Skeletal muscle tissue (tissue), 4 donors: Measurements from ENCODE around the gene FKBP3. TPM values are rescaled to one million over a fixed set of nuclear protein-coding genes. Genes with fewer than 3 reads are reported as not detected.
"Not testable (repeated sequence)": the region's sequence is repeated elsewhere in the genome, so short reads cannot be mapped to it uniquely, and the experiment has no call there.

ENCODE experiments used
- H3K27ac ChIP-seq: one replicate; pipeline ENCODE4 v1.7.0; 2013; ENCODE audit warnings: mild to moderate bottlenecking, low read depth, low read length, inconsistent platforms
- H3K27me3 ChIP-seq, 3 donors: one replicate each; pipeline ENCODE4 v1.7.0; 2013; ENCODE audit warnings: low read length in 3 of 3; ENCODE audit not compliant: control insufficient read depth in 3 of 3, insufficient read depth in 3 of 3
- H3K36me3 ChIP-seq, 3 donors: one replicate each; pipeline ENCODE4 v1.7.0; 2013; ENCODE audit warnings: low read length in 3 of 3; ENCODE audit not compliant: control insufficient read depth in 3 of 3, insufficient read depth in 3 of 3
- H3K4me1 ChIP-seq, 3 donors: one replicate each; pipeline ENCODE4 v1.7.0; 2013; ENCODE audit warnings: low read length in 3 of 3, mild to moderate bottlenecking in 3 of 3; ENCODE audit not compliant: control insufficient read depth in 3 of 3, insufficient read depth in 3 of 3
- H3K4me3 ChIP-seq, 3 donors: one replicate each; pipeline ENCODE4 v1.7.0; 2013; ENCODE audit warnings: low read length in 3 of 3
- H3K9ac ChIP-seq, 3 donors: one replicate each; pipeline ENCODE4 v1.7.0; 2013; ENCODE audit warnings: low read length in 3 of 3, mild to moderate bottlenecking in 3 of 3, moderate library complexity in 2 of 3, low read depth in 1 of 3
- H3K9me3 ChIP-seq, 3 donors: one replicate each; pipeline ENCODE4 v1.7.0; 2013; ENCODE audit warnings: low read length in 3 of 3; ENCODE audit not compliant: control insufficient read depth in 3 of 3
- total RNA-seq: library from RNA; depleted of rRNA; stranded (reverse); fragments of >200 nt; gene quantifications from one replicate; pipeline ENCODE4 v1.2.3, GENCODE V29; 2014
- donor health status: Osteomylitis.

The FKBP3 gene
- total RNA-seq, 1 donor from 2014 or later = 67.8 TPM

DNA sequence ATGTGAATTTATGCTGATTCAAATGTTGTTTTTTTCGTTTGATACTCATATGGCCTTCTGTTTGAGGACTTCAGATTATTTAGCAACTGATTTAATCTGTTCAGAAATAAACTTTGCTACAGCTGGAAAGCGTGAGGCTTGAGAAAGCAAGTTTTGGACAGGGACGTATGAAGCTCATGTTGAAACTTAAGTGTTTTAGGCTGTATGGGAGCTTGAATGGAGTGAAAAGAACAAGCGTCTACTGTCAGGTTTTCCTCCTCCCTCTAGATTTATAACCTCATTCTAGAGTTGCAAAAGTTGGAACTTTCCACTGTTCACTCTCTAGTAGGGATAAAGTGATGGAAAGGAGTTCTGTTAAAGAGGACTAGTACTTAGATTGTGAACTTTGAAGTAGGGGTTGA, 49.3 kb downstream of the FKBP3 start:
- Histone ChIP-seq H3K36me3 (no peaks in the 10 kb centered on the region), H3K27ac (peak overlapping the region; percentile 88), H3K9me3 (no peaks in the 10 kb centered on the region), H3K9ac (peak overlapping the region; percentile 84 to 87 (median 86)), H3K4me1 (peaks cover 13 to 36% (median 32%) of the 10 kb centered on the region in 3 donors), H3K27me3 (no peaks in the 10 kb centered on the region), H3K4me3 (peak overlapping the region; percentile 74 to 95 (median 91))

DNA sequence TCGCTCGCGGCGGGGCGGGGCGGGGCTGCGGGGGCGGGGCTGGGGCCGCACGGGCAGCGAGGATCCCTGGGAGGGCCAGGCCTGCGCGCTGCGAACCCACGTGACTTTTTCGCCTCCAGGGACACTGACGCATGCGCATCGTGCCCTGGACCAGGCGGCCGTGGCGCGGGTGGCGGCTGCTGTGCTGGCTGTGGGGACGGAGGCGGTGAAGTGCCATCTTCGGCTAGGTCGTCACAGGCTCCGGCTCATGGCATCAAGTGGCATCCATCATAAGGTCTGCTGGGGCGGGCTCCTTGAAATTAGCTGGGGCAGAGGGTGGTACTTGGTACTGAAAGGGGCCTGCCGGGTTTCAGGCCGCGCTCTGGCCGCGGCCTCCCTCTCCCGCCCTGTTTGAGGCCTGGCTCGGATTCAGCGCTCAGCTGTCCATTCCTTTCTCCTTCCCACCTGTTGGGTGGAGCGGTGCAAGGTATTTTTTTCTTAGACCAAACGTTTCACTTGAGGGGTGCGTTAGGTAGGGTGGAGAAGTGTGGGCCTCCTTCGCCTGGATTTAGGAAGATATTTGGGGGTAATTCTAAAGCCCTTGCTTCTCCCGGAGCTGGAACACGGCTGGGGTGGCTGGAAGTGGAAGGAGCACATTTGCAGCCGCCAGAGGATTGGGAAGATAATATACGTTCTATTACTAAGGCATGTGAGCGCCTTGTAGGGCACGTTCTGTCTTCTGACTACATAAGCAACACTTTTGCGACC, 50.1 kb downstream of the FKBP3 start, which contains the start of gene PRPF39:
Gene PRPF39 (plus strand): TSS at position 141 of the 747 bp plus-strand sequence. CDS start 11,124 bp downstream, outside the sequence.
- H3K9ac ChIP-seq = peak within 1 kb of the TSS; percentile 84 to 92 (median 87)
- H3K36me3 ChIP-seq = no peaks in the 10 kb centered on the region
- peak within 1 kb of the TSS; percentile 77 to 95 (median 91) for H3K4me3 ChIP-seq
- peaks cover 13 to 30% (median 28%) of the 10 kb centered on the region in 3 donors for H3K4me1 ChIP-seq
- peak within 1 kb of the TSS; percentile 88 for H3K27ac ChIP-seq
- no peaks in the 10 kb centered on the region for H3K9me3 ChIP-seq
- no peaks in the 10 kb centered on the region for H3K27me3 ChIP-seq

DNA sequence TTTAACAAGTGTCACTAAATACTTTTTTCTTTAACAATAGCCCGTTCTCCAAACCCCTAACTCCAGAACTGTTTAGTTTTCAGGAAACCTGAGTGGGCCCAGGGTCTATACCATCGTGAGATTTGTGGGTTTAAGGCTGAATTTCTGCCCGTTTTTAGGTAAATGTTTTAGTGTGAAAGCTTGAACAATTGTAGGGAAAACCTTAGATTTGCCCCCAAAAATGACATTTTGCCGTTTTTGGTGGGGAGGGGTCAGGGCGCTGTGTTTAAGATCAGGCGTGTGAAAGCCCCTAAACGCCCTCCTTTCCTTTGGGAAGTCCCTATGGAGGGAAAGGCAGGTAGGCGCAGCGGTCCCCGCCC, 50.7 kb downstream of the FKBP3 start:
- no peaks in the 10 kb centered on the region for H3K9me3 ChIP-seq
- peak overlapping the region; percentile 77 to 91 (median 82) for H3K4me3 ChIP-seq
- no peaks in the 10 kb centered on the region for H3K27me3 ChIP-seq
- peak overlapping the region; percentile 84 to 92 (median 85) for H3K9ac ChIP-seq
- peak overlapping the region; percentile 88 for H3K27ac ChIP-seq
- H3K4me1 ChIP-seq = peaks cover 13 to 28% (median 26%) of the 10 kb centered on the region in 3 donors
- no peaks in the 10 kb centered on the region for H3K36me3 ChIP-seq

DNA sequence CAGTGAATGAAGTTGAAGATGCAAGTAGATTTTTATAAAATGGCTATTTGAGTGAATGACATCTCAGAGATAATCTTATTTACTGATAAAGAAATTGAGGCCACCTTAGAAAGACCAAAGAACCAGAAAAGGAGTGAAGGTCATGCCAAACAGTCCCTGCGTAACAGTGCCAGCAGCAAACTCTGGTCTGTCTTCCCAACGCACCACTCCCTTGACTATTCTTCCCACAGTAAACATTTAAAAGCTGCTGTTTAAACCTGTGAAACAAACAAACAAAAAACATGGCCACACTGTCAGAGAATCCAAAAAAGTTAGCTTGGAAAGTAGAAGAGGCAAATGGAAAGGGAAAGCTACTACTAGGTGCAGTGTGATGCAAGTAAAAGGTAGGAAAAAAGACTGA, 51.9 kb downstream of the FKBP3 start:
- no peaks in the 10 kb centered on the region for H3K27me3 ChIP-seq
- H3K27ac ChIP-seq = no peak overlapping the region
- H3K4me1 ChIP-seq = peaks cover 13 to 28% (median 19%) of the 10 kb centered on the region in 3 donors

DNA sequence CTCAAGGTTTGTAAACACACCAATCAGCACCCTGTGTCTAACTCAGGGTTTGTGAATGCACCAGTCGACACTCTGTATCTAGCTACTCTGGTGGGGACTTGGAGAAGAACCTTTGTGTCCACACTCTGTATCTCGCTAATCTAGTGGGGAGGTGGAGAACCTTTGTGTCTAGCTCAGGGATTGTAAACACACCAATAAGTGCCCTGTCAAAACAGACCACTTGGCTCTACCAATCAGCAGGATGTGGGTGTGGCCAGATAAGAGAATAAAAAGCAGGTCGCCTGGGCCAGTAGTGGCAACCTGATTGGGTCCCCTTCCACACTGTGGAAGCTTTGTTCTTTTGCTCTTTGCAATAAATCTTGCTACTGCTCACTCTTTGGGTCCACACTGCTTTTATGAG, 53.2 kb downstream of the FKBP3 start:
- H3K9ac ChIP-seq, H3K27me3 ChIP-seq, H3K4me3 ChIP-seq, H3K27ac ChIP-seq, H3K36me3 ChIP-seq, H3K9me3 ChIP-seq: not testable (repeated sequence)
- H3K4me1 ChIP-seq = peaks cover 11 to 22% (median 17%) of the 10 kb centered on the region in 3 donors

More for the DNA sequence above, 51.9 kb downstream of the FKBP3 start:
- Histone ChIP-seq H3K9me3 (no peaks in the 10 kb centered on the region), H3K36me3 (no peaks in the 10 kb centered on the region), H3K9ac (no peak overlapping the region), H3K4me3 (no peak overlapping the region)

DNA sequence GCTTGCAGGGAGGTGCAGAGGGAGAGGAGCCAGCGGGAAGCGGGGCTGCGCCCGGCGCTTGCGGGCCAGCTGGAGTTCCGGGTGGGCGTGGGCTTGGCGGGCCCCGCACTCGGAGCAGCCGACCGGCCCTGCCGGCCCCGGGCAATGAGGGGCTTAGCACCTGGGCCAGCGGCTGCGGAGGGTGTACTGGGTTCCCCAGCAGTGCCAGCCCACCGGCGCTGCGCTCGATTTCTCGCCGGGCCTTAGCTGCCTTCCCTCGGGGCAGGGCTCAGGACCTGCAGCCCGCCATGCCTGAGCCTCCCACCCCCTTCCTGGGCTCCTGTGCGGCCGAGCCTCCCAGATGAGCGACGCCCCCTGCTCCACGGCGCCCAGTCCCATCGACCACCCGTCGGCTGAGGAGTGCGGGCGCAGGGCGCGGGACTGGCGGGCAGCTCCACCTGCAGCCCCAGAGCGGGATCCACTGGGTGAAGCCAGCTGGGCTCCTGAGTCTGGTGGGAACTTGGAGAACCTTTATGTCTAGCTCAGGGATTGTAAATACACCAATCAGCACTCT, 53.8 kb downstream of the FKBP3 start:
- not testable (repeated sequence) for H3K9ac ChIP-seq

DNA sequence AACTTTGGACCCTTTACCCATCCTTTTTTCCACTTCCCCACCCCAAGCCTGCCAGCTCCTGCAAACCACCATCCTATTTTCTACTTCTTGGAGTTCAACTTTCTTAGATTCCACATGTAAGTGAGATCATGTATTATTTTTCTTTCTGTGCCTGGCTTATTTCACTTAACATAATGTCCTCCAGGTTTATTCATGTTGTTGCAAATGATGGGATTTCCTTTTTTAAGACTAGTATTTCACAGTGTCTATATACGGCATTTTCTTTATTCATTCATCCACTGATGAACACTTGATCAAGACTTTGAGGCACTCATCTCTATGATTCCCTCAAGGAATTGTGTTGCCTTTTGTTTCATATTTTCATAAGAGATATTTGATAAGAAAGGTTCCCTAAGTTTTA, 56.0 kb downstream of the FKBP3 start:
- Histone ChIP-seq H3K4me3 (no peak overlapping the region), H3K9me3 (no peaks in the 10 kb centered on the region), H3K27ac (no peak overlapping the region), H3K4me1 (peaks cover under 1 to 2% (median 1%) of the 10 kb centered on the region in 3 donors), H3K9ac (no peak overlapping the region), H3K27me3 (no peaks in the 10 kb centered on the region), H3K36me3 (no peaks in the 10 kb centered on the region)

More for the DNA sequence above, 53.8 kb downstream of the FKBP3 start:
- not testable (repeated sequence) for H3K4me3 ChIP-seq, H3K9me3 ChIP-seq, H3K36me3 ChIP-seq, H3K27ac ChIP-seq, H3K27me3 ChIP-seq
- peaks cover 9 to 16% (median 12%) of the 10 kb centered on the region in 3 donors for H3K4me1 ChIP-seq

DNA sequence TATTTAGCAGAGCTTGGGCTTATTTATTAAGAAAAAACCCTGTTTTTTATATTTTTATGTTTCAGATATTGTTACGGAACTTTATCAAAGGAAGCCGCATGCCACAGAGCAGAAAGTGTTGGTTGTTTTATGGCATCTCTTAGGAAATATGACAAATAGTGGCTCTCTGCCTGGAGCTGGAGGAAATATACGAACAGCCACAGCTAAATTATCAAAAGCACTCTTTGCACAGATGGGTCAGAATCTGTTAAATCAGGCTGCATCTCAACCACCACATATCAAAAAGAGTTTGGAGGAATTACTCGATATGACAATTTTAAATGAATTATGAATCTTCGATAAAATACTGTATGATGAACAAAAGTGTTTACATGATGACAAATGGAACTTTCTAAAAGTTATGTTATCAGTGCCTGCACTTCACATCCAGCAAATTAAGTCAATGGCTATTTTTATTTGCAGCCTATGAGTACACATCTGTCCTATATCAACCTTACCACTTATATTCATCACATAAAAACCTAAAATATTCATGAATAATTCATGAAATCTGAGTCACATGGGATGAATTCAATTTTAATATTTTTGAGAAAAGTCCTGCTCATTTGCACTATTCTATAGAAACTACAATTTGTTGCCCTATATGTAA, 60.9 kb downstream of the FKBP3 start:
- no peak overlapping the region for H3K27ac ChIP-seq

DNA sequence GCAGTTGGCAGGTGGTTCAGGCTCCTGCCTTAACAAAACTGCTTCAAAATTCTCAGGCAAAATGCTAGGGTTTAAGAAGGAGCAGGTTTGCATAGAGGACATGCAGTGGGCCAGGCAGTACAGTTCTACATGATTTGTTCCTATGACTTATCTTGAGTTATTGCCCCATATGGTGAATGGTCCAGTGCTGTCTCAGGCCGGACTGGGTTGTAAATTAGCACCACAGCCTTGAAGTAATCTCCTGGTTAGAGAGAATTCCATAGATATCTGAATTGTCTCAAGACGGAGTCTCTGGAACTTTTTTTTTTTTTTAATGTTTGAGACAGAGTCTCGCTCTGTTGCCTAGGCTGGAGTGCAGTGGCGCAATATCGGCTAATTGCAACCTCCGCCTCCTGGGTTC, 62.2 kb downstream of the FKBP3 start:
- Histone ChIP-seq H3K27ac (no peak overlapping the region), H3K27me3 (no peaks in the 10 kb centered on the region), H3K4me3 (no peak overlapping the region), H3K4me1 (no peaks in the 10 kb centered on the region), H3K9me3 (no peaks in the 10 kb centered on the region), H3K9ac (no peak overlapping the region), H3K36me3 (no peaks in the 10 kb centered on the region)

More for the DNA sequence above, 60.9 kb downstream of the FKBP3 start:
- H3K36me3 ChIP-seq = no peaks in the 10 kb centered on the region
- no peaks in the 10 kb centered on the region for H3K4me1 ChIP-seq
- no peaks in the 10 kb centered on the region for H3K27me3 ChIP-seq
- no peak overlapping the region for H3K9ac ChIP-seq
- H3K9me3 ChIP-seq = no peaks in the 10 kb centered on the region
- no peak overlapping the region for H3K4me3 ChIP-seq

DNA sequence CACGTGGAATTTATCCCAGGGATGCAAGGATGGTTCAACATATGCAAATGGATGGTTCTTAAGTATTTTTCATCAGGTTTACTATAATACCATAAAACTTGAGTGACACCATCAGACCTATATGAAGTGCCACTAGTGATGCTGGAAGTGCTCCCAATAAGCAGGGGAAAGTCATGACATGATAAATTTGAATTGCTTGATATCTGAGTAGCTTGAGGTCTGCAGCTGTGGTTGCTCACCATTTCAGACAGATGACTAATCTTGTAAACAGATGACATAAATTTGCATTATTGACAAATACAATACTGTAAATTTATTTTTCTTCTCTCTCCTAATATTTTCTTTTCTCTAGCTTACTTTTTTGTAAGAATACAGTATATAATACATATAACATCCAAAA, 64.1 kb downstream of the FKBP3 start:
- Histone ChIP-seq H3K27me3 (no peaks in the 10 kb centered on the region), H3K36me3 (no peaks in the 10 kb centered on the region), H3K4me1 (peaks cover 3 to 10% (median 6%) of the 10 kb centered on the region in 3 donors), H3K4me3 (no peak overlapping the region), H3K9ac (no peak overlapping the region), H3K9me3 (no peaks in the 10 kb centered on the region), H3K27ac (no peak overlapping the region)
